A549 (cell line): ENCODE results near the gene GALNT14. TPM values are rescaled to one million over a fixed set of nuclear protein-coding genes. Genes with fewer than 3 reads are reported as not detected.

Source experiments
- ATAC-seq, 2 experiments: fragments of 200-7000 bp in 1 of 2; fragments of >200 bp in 1 of 2; cut with Nextera tagmentation in 1 of 2; cut with Tn5 transposase in 1 of 2; 3 replicates each; pipeline versions ENCODE4 v1.8.0 to v1.9.1; 2018 to 2020; ENCODE audit warnings: mild to moderate bottlenecking in 1 of 2, moderate library complexity in 1 of 2
- CTCF ChIA-PET: fragments of 300-600 bp; sonication (Branson Sonifier 250); formaldehyde crosslinking; extraction: SDS; loops from one replicate; lab custom pipeline; 2021; ENCODE audit warnings: antibody characterized with exemption, inconsistent platforms; lab: Yijun Ruan, JAX
- POLR2A ChIA-PET: fragments of 350-600 bp; formaldehyde crosslinking; extraction: SDS; loops from one replicate; lab custom pipeline; 2021; ENCODE audit warnings: antibody characterized with exemption, inconsistent platforms; lab: Yijun Ruan, JAX
- DNase-seq, 2 experiments: peaks; one replicate each; pipeline versions ENCODE4 v3.0.0 to v3.0.0-alpha.2; 2011 to 2016; ENCODE audit warnings: low read depth in 1 of 2, low spot score in 1 of 2
- FAIRE-seq: peaks from 2 replicates; lab custom pipeline; 2011; peaks lifted over from hg19 to GRCh38; lab: Jason Lieb, UNC
- H3K27ac ChIP-seq, 2 experiments: fragments of >200 bp; sonication (Bioruptor Twin); formaldehyde crosslinking; 3 replicates each; pipeline ENCODE4 v1.5.1; 2016 to 2017
- H3K4me1 ChIP-seq: fragments of >200 bp; sonication (Bioruptor Twin); formaldehyde crosslinking; 3 replicates; pipeline ENCODE4 v1.6.1; 2016
- H3K4me2 ChIP-seq: fragments of >200 bp; sonication (Bioruptor Twin); formaldehyde crosslinking; 3 replicates; pipeline ENCODE4 v1.6.1; 2016
- H3K4me3 ChIP-seq: fragments of >200 bp; sonication (Bioruptor Twin); formaldehyde crosslinking; 3 replicates; pipeline ENCODE4 v1.5.1; 2016
- H3K9me3 ChIP-seq: fragments of >200 bp; sonication (Bioruptor Twin); formaldehyde crosslinking; 3 replicates; pipeline ENCODE4 v1.6.1; 2016
- CBX2 ChIP-seq: fragments of 200-600 bp; sonication (generic); IDR thresholded peaks from 2 replicates; pipeline ENCODE4 v1.6.1; 2016; ENCODE audit warnings: low read depth, mild to moderate bottlenecking, borderline replicate concordance
- CHD2 ChIP-seq: fragments of 150-350 bp; IDR thresholded peaks from 2 replicates; pipeline ENCODE4 v1.6.1; 2014; ENCODE audit warnings: low read length; ENCODE audit not compliant: partially characterized antibody
- FOSB ChIP-seq: fragments of 250-450 bp; sonication (Bioruptor Pico); IDR thresholded peaks from 2 replicates; pipeline ENCODE4 v1.5.0; 2020; ENCODE audit warnings: mild to moderate bottlenecking, moderate library complexity
- FOXS1 ChIP-seq: fragments of 250-450 bp; sonication (Bioruptor Pico); IDR thresholded peaks from 2 replicates; pipeline ENCODE4 v1.5.0; 2020; ENCODE audit warnings: mild to moderate bottlenecking, moderate library complexity
- GATA3 ChIP-seq: IDR thresholded peaks from 2 replicates; pipeline ENCODE4 v1.6.1; 2012; ENCODE audit warnings: borderline replicate concordance
- JUN ChIP-seq, 2 experiments: fragments of >200 bp; sonication (Bioruptor Twin); formaldehyde crosslinking; IDR thresholded peaks; 2 replicates in 1 of 2; 3 replicates in 1 of 2; pipeline ENCODE4 v1.6.1; 2016 to 2017
- JUNB ChIP-seq: fragments of >200 bp; sonication (Bioruptor Twin); formaldehyde crosslinking; IDR thresholded peaks from 2 replicates; pipeline ENCODE4 v1.6.1; 2016
- MAFK ChIP-seq: fragments of 450-650 bp; IDR thresholded peaks from 2 replicates; pipeline ENCODE4 v1.6.1; 2014; ENCODE audit not compliant: partially characterized antibody
- MYC ChIP-seq: IDR thresholded peaks from 2 replicates; pipeline ENCODE4 v1.6.1; 2012; ENCODE audit warnings: mild to moderate bottlenecking, inconsistent platforms, low read length, improper control_type of control experiment, borderline replicate concordance
- NFE2L2 ChIP-seq: fragments of 150-350 bp; conservative IDR thresholded peaks from 2 replicates; pipeline ENCODE4 v1.6.1; 2014; ENCODE audit warnings: low read length
- NR3C1 ChIP-seq: fragments of >200 bp; sonication (Bioruptor Twin); formaldehyde crosslinking; IDR thresholded peaks from 3 replicates; pipeline ENCODE4 v1.6.1; 2017
- RFX5 ChIP-seq: fragments of 450-650 bp; IDR thresholded peaks from 2 replicates; pipeline ENCODE4 v1.7.1; 2014; ENCODE audit warnings: antibody characterized with exemption, mild to moderate bottlenecking, moderate library complexity
- SMC3 ChIP-seq: fragments of >200 bp; sonication (Bioruptor Twin); formaldehyde crosslinking; IDR thresholded peaks from 3 replicates; pipeline ENCODE4 v1.6.1; 2018; ENCODE audit warnings: inconsistent platforms
- SREBF2 ChIP-seq: fragments of 450-650 bp; IDR thresholded peaks from 2 replicates; pipeline ENCODE4 v1.6.1; 2014; ENCODE audit warnings: mild to moderate bottlenecking, moderate library complexity
- TFCP2L1 ChIP-seq: fragments of 250-450 bp; sonication (Bioruptor Pico); IDR thresholded peaks from 2 replicates; pipeline ENCODE4 v1.5.0; 2021; ENCODE audit warnings: mild to moderate bottlenecking
- TP53 ChIP-seq: fragments of 250-450 bp; sonication (Bioruptor Pico); IDR thresholded peaks from 2 replicates; pipeline ENCODE4 v1.5.0; 2021; ENCODE audit warnings: mild to moderate bottlenecking, moderate library complexity
- WGBS: methylation state at CpG from one replicate; pipeline ENCODE4 v1.1.6; 2017; ENCODE audit errors: missing lambda C conversion rate; 5-methylcytosine and 5-hydroxymethylcytosine counted together
- polyA plus RNA-seq, 4 experiments: library from polyadenylated mRNA; depleted of rRNA in 3 of 4; stranded (reverse); fragments of >200 nt; fragmentation: RNase III in 1 of 4; extraction: RNeasy Plus Mini Kit Qiagen cat#74134 plus additional on column Dnase treatment in 1 of 4; gene quantifications; 2 replicates in 3 of 4; 3 replicates in 1 of 4; pipeline ENCODE4 v1.2.3, GENCODE V29; 2011 to 2017
- TF ChIP-seq, protein P1 (sequence below): fragments of >200 bp; sonication (Bioruptor Twin); formaldehyde crosslinking; IDR thresholded peaks from 3 replicates; pipeline ENCODE4 v1.5.1; 2016
- TF ChIP-seq, protein P2 (sequence below): fragments of 200-600 bp; sonication (generic); IDR thresholded peaks from 2 replicates; pipeline ENCODE4 v1.6.1; 2016; ENCODE audit warnings: antibody characterized with exemption, mild to moderate bottlenecking, moderate library complexity

The GALNT14 gene
- polyA plus RNA-seq, 2 of the 4 experiments (the other 2 are of a cell fraction): 34.4 to 38.3 TPM

DNA sequence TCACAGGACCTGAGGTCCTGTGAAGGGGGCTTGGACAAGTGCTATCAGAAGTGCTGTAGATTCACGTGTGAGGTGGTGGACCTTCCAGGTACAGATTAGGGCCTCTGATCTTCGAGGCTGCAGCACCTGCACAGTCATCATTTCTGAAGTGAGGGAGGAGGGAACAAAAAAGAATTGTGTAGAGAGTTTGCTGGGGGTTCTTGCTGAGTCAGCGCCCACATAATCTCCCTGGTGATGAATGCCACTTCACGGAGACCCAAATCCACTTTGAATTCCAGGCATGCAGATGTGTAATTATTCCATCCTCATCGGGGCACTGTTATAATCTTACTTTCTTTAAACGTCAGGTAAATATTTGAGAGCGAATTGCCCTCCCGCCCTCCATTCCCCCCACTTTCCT is 202.4 kb downstream of the GALNT14 start:
- no peaks in the 10 kb centered on the region for H3K9me3 ChIP-seq
- no peaks in the 10 kb centered on the region for H3K4me1 ChIP-seq
- TF ChIP-seq CHD2: no peak
- TF ChIP-seq CBX2: no peak
- TF ChIP-seq, protein P1, sequence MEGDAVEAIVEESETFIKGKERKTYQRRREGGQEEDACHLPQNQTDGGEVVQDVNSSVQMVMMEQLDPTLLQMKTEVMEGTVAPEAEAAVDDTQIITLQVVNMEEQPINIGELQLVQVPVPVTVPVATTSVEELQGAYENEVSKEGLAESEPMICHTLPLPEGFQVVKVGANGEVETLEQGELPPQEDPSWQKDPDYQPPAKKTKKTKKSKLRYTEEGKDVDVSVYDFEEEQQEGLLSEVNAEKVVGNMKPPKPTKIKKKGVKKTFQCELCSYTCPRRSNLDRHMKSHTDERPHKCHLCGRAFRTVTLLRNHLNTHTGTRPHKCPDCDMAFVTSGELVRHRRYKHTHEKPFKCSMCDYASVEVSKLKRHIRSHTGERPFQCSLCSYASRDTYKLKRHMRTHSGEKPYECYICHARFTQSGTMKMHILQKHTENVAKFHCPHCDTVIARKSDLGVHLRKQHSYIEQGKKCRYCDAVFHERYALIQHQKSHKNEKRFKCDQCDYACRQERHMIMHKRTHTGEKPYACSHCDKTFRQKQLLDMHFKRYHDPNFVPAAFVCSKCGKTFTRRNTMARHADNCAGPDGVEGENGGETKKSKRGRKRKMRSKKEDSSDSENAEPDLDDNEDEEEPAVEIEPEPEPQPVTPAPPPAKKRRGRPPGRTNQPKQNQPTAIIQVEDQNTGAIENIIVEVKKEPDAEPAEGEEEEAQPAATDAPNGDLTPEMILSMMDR: no peak
- no peak for TF ChIP-seq JUNB
- TF ChIP-seq MAFK: peak; percentile 93
- no peak for TF ChIP-seq SREBF2
- no peak for TF ChIP-seq GATA3
- no peak for TF ChIP-seq FOXS1 (CRISPR knock-in tag)
- no peak overlapping the region for H3K4me3 ChIP-seq
- ATAC-seq (no peak), DNase-seq (no peak), FAIRE-seq (no peak)
- H3K4me2 ChIP-seq: no peak overlapping the region
- H3K27ac ChIP-seq: no peak overlapping the region
- ChIA-PET POLR2A (no interaction called here), CTCF (no interaction called here)
- 79% methylated on average over 8 of the region's 8 CpGs for WGBS

DNA sequence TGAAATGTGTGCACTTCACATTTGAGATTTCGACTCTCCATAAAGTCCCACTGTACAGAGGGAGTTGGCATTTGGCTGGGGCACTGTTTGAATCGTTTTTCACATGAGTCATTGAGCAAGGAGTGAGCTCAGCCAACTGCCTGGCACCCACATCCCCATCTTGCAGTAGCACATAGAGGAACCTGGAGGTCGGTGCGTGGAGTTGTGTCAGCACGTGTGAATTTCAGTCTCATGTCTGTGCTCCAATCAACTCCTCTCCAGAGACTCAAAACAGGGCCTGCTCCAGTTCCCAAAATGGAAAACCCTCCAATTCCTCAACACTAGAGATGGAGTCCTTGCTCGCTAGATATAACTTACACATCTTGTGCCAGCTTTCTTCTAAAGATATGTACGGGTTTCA is 204.2 kb downstream of the GALNT14 start:
- no peaks in the 10 kb centered on the region for H3K9me3 ChIP-seq
- ATAC-seq: no peak
- ChIA-PET POLR2A (no interaction called here), CTCF (interaction anchor here (1.3 to 1.4 kb wide), 2 partner anchors 9 to 220 kb away, joined by 3 read pairs; no protein-coding TSS in a partner anchor)
- no peak for DNase-seq
- no peak overlapping the region for H3K4me3 ChIP-seq
- WGBS: 76% methylated on average over 7 of the region's 7 CpGs
- H3K4me1 ChIP-seq: no peaks in the 10 kb centered on the region
- no peak overlapping the region for H3K27ac ChIP-seq
- H3K4me2 ChIP-seq: no peak overlapping the region
- no peak for FAIRE-seq
- TF ChIP-seq FOSB (CRISPR knock-in tag) (no peak), JUN (IDR thresholded peaks at IDR 0.05) (no peak), SMC3 (no peak), CHD2 (no peak), CBX2 (no peak), FOXS1 (CRISPR knock-in tag) (no peak), RFX5 (no peak), MAFK (no peak), TP53 (no peak), TFCP2L1 (CRISPR knock-in tag) (no peak), MYC (no peak), NFE2L2 (no peak)
- TF ChIP-seq, protein P2, sequence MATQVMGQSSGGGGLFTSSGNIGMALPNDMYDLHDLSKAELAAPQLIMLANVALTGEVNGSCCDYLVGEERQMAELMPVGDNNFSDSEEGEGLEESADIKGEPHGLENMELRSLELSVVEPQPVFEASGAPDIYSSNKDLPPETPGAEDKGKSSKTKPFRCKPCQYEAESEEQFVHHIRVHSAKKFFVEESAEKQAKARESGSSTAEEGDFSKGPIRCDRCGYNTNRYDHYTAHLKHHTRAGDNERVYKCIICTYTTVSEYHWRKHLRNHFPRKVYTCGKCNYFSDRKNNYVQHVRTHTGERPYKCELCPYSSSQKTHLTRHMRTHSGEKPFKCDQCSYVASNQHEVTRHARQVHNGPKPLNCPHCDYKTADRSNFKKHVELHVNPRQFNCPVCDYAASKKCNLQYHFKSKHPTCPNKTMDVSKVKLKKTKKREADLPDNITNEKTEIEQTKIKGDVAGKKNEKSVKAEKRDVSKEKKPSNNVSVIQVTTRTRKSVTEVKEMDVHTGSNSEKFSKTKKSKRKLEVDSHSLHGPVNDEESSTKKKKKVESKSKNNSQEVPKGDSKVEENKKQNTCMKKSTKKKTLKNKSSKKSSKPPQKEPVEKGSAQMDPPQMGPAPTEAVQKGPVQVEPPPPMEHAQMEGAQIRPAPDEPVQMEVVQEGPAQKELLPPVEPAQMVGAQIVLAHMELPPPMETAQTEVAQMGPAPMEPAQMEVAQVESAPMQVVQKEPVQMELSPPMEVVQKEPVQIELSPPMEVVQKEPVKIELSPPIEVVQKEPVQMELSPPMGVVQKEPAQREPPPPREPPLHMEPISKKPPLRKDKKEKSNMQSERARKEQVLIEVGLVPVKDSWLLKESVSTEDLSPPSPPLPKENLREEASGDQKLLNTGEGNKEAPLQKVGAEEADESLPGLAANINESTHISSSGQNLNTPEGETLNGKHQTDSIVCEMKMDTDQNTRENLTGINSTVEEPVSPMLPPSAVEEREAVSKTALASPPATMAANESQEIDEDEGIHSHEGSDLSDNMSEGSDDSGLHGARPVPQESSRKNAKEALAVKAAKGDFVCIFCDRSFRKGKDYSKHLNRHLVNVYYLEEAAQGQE: no peak

DNA sequence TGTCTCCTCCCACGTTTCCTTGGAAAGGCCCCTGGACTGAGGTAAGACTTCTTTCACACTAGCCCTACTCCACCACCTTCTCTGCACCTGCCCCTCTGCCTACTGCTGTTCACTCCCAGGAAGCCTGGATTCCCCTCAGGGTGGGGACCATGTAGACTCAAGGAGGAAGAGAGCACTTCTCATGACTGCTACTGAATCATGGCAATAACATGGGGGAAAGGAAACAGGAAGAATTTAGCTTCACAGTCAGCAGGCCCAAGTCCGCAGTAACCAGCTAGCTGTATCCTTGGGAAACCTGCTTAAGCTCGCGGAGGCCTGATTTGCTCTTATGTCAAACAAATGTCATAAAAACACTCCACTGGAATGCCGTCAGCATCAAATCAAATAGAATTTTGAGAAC is 204.7 kb downstream of the GALNT14 start:
- Histone ChIP-seq H3K27ac (no peak overlapping the region), H3K4me1 (no peaks in the 10 kb centered on the region), H3K4me2 (no peak overlapping the region), H3K4me3 (no peak overlapping the region), H3K9me3 (no peaks in the 10 kb centered on the region)
- no peak for TF ChIP-seq NR3C1
- ChIA-PET CTCF (interaction anchor here (1.3 kb wide), 1 partner anchor 219 kb away, joined by 3 read pairs; no protein-coding TSS in a partner anchor), POLR2A (no interaction called here)
- no peak for DNase-seq
- ATAC-seq: no peak
- WGBS: 80% methylated on average over 5 of the region's 5 CpGs
- FAIRE-seq: no peak
